Measurements from ENCODE around the gene TSPOAP1. TPM values are rescaled to one million over a fixed set of nuclear protein-coding genes. Genes with fewer than 3 reads are reported as not detected.
"Not testable (repeated sequence)": the region's sequence is repeated elsewhere in the genome, so short reads cannot be mapped to it uniquely, and the experiment has no call there.

Gene TSPOAP1
- total RNA-seq, 1 donor from 2014 or later = 31.4 TPM

DNA sequence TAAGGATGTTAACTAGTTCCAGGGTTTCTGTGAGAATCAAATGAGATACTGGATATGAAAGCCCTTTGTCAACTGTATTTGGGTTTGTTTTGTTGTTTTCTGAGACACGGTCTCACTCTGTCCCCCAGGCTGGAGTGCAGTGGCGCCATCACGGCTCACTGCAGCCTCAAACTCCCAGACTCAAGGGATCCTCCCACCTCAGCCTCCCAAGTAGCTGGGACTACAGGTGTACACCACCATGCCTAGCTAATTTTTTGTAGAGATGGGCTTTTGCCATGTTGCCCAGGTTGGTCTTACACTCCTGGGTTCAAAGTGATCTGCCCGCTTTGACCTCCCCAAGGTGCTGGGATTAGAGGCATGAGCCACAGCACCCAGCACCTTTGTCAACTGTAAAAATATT is 14.5 kb upstream of the TSPOAP1 start:
- H3K4me1 Mint-ChIP-seq (ENCODE audit: low read depth) = peaks cover 78% of the 10 kb centered on the region
- H3K27ac Mint-ChIP-seq = peak overlapping the region; percentile 98
- no peak for DNase-seq (ENCODE audit: low spot score)
- H3K4me3 Mint-ChIP-seq = peak overlapping the region; percentile 100
- peaks cover 73% of the 10 kb centered on the region for H3K36me3 Mint-ChIP-seq (ENCODE audit: low read depth)
- intact Hi-C loops (cut with micrococcal nuclease) = loop anchor here (5.0 kb wide), 2 partner anchors 336 to 764 kb away; partner anchors contain the start of genes SRSF1 and TRIM37
- H3K9me3 Mint-ChIP-seq = no peaks in the 10 kb centered on the region
- peaks cover 2% of the 10 kb centered on the region for H3K27me3 Mint-ChIP-seq (ENCODE audit: insufficient read depth)

- peak overlapping the region; percentile 100 for H3K4me3 Mint-ChIP-seq
- H3K36me3 Mint-ChIP-seq (ENCODE audit: low read depth) = peaks cover 63% of the 10 kb centered on the region
- no peaks in the 10 kb centered on the region for H3K9me3 Mint-ChIP-seq
- DNase-seq (ENCODE audit: low spot score) = no peak
- intact Hi-C loops (cut with micrococcal nuclease) = loop anchor here (5.0 kb wide), 2 partner anchors 335 to 765 kb away; partner anchors contain the start of genes SRSF1 and TRIM37
- peak overlapping the region; percentile 98 for H3K27ac Mint-ChIP-seq
- H3K4me1 Mint-ChIP-seq (ENCODE audit: low read depth) = peaks cover 74% of the 10 kb centered on the region
- H3K27me3 Mint-ChIP-seq (ENCODE audit: insufficient read depth) = peaks cover 2% of the 10 kb centered on the region
These were observed 13.4 kb upstream of the TSPOAP1 start for GRCh38 chr17:58341861-58342475.

DNA sequence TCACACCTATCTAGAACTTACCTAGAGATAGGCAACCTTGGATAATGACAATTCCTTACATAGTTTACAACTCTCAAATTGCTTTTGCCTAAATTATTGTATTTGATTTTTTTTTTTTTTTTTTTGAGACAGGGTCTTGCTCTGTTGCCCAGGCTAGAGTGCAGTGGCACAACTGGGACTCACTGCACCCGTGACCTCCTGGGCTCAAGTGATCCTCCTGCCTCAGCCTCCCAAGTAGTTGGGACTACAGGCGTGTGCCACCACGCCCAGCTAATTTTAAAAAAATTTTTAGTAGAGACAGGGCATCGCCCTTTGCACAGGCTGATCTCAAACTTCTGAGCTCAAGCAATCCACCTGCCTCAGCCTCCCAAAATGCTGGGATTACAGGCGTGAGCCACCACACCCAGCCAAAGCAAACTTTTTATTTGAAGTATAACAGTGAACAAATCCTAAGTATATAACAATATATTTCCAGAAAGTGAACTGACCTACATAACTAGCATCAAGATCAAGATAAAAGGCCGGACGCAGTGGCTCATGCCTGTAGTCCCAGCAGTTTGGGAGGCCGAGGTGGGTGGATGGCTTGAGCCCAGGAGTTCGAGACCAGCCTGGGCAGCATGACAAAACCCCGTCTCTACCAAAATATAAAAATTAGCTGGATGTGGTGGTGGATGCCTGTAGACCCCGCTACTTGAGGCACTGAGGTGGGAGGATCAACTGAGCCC is 12.7 kb upstream of the TSPOAP1 start:
- H3K27me3 Mint-ChIP-seq (ENCODE audit: insufficient read depth); DNase-seq (ENCODE audit: low spot score); H3K9me3 Mint-ChIP-seq: not testable (repeated sequence)
- Mint-ChIP-seq H3K4me3 (peak overlapping the region; percentile 100), H3K36me3 (ENCODE audit: low read depth) (peaks cover 57% of the 10 kb centered on the region), H3K27ac (peak overlapping the region; percentile 99), H3K4me1 (ENCODE audit: low read depth) (peaks cover 74% of the 10 kb centered on the region)
- intact Hi-C loops (cut with micrococcal nuclease) = loop anchor here (5.0 kb wide), 2 partner anchors 334 to 766 kb away; partner anchors contain the start of genes SRSF1 and TRIM37

GRCh38 chr17:58340405-58340876 is 11.8 kb upstream of the TSPOAP1 start:
- H3K4me1 Mint-ChIP-seq (ENCODE audit: low read depth) = peaks cover 74% of the 10 kb centered on the region
- H3K4me3 Mint-ChIP-seq = peak overlapping the region; percentile 100
- peak overlapping the region; percentile 99 for H3K27ac Mint-ChIP-seq
- H3K27me3 Mint-ChIP-seq (ENCODE audit: insufficient read depth) = peaks cover 2% of the 10 kb centered on the region
- H3K36me3 Mint-ChIP-seq (ENCODE audit: low read depth) = peaks cover 48% of the 10 kb centered on the region
- DNase-seq (ENCODE audit: low spot score) = no peak
- H3K9me3 Mint-ChIP-seq = no peaks in the 10 kb centered on the region
- intact Hi-C loops (cut with micrococcal nuclease) = loop anchor here (5.0 kb wide), 2 partner anchors 333 to 767 kb away; partner anchors contain the start of genes SRSF1 and TRIM37

DNA sequence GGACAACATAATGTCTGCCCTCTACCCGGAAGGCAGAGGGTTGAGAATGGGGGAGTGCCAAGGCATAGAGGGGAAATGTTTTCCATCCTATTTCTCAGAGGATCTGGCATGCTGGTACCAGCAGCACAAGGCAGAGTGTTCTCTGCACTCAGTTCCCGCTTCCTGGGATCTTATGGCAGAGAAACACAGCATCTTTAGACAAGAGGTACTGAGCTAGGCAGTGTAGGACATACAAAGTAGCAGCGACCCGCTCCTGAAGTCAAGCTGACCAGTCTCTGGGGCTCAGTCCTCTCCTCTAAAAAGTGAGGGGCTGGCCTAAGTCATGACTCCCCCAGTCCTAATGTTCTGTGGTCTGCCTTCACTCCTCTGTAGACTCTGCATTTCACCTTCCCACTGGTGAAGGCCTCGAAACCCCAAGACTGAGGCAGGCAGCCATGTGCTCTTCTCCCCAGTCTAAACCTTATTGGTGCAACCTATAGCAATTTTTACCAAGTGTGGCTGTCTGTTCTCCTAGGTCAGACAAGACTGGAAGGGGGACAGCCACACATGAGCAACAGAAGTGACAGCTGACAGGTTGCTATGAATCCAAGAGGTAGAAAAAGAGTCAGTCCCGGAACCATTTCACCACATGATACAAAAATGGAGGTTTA is 11.3 kb upstream of the TSPOAP1 start:
- Mint-ChIP-seq H3K36me3 (ENCODE audit: low read depth) (peaks cover 43% of the 10 kb centered on the region), H3K9me3 (no peaks in the 10 kb centered on the region), H3K27me3 (ENCODE audit: insufficient read depth) (peaks cover 2% of the 10 kb centered on the region), H3K27ac (peak overlapping the region; percentile 99), H3K4me1 (ENCODE audit: low read depth) (peaks cover 74% of the 10 kb centered on the region), H3K4me3 (peak overlapping the region; percentile 100)
- intact Hi-C loops (cut with micrococcal nuclease) = loop anchor here (2.0 to 10.0 kb wide), 8 partner anchors 179 to 1497 kb away; partner anchors contain the start of genes PRR11, RAD51C, SKA2 and SRSF1
- no peak for DNase-seq (ENCODE audit: low spot score)

DNA sequence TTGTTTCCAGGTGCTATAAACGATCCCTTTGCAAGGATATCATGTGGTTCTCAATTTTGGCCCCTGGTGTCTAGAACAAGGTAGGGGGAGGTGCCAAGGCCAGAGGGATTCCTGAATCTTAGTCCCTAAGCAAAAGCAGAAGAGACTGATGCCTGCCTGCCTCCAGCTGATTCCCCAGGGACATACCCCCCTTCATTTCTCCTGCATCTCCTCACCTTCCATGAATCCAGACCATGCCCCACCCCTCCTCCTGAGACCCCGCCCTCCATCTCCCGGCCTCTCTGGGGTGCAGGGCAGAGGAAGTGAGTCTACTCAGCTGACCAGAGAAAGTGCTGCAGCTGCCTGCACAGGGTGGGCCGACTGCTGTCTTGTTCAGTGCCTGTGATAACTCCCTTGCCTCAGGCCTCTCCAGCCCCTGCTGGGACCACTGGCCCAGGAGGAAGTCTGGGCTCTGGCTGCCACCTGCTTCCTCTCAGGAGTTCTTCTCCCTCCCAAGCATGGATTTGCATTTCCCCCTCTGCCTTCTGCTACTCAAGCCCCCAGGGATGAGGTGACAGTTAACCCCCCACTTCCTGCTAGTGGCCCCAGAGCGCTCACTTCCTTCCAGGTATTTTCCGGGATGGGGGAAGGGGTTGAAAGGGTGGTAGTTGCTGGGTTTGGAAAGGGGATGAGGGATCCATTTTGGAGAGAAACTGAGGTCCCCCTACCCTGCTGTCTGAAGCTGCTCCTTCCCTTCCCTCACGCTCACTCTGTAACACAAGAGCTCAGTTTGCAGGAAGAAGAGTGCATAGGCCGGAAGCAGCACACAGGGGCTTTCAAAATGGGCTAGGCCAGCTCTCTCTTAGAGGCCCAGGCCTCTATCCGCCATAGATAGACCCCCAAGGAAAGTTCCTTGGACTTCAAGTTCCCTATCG is 10.5 kb upstream of the TSPOAP1 start:
- Mint-ChIP-seq H3K9me3 (no peaks in the 10 kb centered on the region), H3K4me1 (ENCODE audit: low read depth) (peaks cover 74% of the 10 kb centered on the region), H3K27me3 (ENCODE audit: insufficient read depth) (no peaks in the 10 kb centered on the region), H3K4me3 (peak overlapping the region; percentile 100), H3K36me3 (ENCODE audit: low read depth) (peaks cover 36% of the 10 kb centered on the region), H3K27ac (peak overlapping the region; percentile 99)
- intact Hi-C loops (cut with micrococcal nuclease) = loop anchor here (1.0 to 10.0 kb wide), 10 partner anchors 10 to 1498 kb away; partner anchors contain the start of genes PRR11, RAD51C, RNF43 and SKA2
- peak; percentile 71 for DNase-seq (ENCODE audit: low spot score)

DNA sequence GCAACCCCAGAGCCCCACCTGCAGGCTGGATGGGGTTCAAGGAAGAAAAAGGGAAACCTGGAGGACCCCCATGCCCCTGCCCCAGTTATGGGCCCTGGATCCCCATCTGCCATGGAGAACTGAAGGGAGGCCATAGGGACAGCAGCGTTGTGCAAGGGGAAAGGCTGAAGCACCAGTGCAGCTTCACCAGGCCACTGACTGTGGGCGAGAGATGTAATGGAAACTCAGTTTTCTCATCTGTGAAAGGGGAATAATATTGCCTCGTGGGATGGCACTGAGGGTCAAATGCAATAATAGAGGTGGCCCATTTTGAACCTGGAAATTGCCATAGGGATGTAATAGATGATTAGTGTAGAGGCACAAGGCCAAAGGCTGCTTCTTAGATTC is 9.9 kb upstream of the TSPOAP1 start:
- DNase-seq (ENCODE audit: low spot score) = no peak
- Mint-ChIP-seq H3K4me1 (ENCODE audit: low read depth) (peaks cover 67% of the 10 kb centered on the region), H3K27ac (peak overlapping the region; percentile 99), H3K36me3 (ENCODE audit: low read depth) (peaks cover 33% of the 10 kb centered on the region), H3K4me3 (peak overlapping the region; percentile 100), H3K27me3 (ENCODE audit: insufficient read depth) (no peaks in the 10 kb centered on the region), H3K9me3 (no peaks in the 10 kb centered on the region)
- intact Hi-C loops (cut with micrococcal nuclease) = loop anchor here (1.0 to 10.0 kb wide), 10 partner anchors 9 to 1499 kb away; partner anchors contain the start of genes PRR11, RAD51C, RNF43 and SKA2

DNA sequence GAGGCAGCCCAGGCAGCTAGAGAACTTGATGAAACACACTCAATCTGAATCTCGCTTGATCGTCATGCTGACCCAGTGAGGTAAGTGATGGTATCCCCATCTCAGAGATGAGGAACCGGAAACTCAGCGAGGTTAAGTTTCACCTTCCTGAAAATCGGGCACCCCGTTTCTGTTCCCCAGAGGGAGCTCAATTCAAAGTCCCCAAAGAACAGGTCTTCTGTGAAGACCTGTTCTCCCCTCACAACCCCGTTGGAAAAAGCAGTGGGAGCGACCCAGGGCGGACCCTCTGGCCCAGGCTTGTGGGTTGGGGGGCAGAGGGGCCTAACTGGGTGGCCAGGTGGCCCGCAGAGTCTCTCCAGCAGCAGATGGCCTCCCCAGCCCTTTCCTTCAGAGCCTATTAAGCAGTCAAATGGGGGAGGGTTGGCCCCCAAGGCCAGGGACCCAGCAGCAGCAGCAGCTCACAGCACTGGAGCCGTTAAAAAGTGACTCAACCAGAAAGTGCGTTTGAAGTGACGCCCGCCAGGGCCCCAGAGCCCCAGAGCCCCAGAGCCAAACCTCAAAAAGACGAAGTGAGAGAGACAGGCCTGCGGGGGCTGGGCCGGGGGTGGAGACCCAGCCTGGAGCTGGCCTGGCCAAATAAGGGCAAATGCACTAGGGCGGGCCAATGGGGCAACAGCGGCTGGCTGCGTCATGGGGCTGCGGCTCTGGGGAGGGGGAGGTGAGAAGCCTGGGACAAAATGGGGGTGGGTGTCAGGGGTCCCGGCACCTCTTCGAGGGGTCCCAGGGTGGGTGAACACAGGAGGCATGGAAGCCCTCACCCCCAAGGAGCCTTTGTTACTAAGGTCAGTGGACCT is 9.2 kb upstream of the TSPOAP1 start:
- peaks cover 2% of the 10 kb centered on the region for H3K27me3 Mint-ChIP-seq (ENCODE audit: insufficient read depth)
- peak overlapping the region; percentile 99 for H3K27ac Mint-ChIP-seq
- H3K36me3 Mint-ChIP-seq (ENCODE audit: low read depth) = peaks cover 30% of the 10 kb centered on the region
- H3K9me3 Mint-ChIP-seq = no peaks in the 10 kb centered on the region
- peak; percentile 92 for DNase-seq (ENCODE audit: low spot score)
- peak overlapping the region; percentile 100 for H3K4me3 Mint-ChIP-seq
- H3K4me1 Mint-ChIP-seq (ENCODE audit: low read depth) = peaks cover 61% of the 10 kb centered on the region
- intact Hi-C loops (cut with micrococcal nuclease) = loop anchor here (1.0 to 10.0 kb wide), 10 partner anchors 9 to 1499 kb away; partner anchors contain the start of genes PRR11, RAD51C, RNF43 and SKA2

- intact Hi-C loops (cut with micrococcal nuclease) = loop anchor here (5.0 to 10.0 kb wide), 3 partner anchors 358 to 1500 kb away; partner anchors contain the start of genes RAD51C and TEX14
- peak overlapping the region; percentile 99 for H3K27ac Mint-ChIP-seq
- peak overlapping the region; percentile 100 for H3K4me3 Mint-ChIP-seq
- H3K27me3 Mint-ChIP-seq (ENCODE audit: insufficient read depth) = peaks cover 2% of the 10 kb centered on the region
- peak; percentile 44 for DNase-seq (ENCODE audit: low spot score)
- H3K9me3 Mint-ChIP-seq = no peaks in the 10 kb centered on the region
- H3K36me3 Mint-ChIP-seq (ENCODE audit: low read depth) = peaks cover 28% of the 10 kb centered on the region
- peaks cover 55% of the 10 kb centered on the region for H3K4me1 Mint-ChIP-seq (ENCODE audit: low read depth)
These were observed 8.6 kb upstream of the TSPOAP1 start for GRCh38 chr17:58337210-58337599.

DNA sequence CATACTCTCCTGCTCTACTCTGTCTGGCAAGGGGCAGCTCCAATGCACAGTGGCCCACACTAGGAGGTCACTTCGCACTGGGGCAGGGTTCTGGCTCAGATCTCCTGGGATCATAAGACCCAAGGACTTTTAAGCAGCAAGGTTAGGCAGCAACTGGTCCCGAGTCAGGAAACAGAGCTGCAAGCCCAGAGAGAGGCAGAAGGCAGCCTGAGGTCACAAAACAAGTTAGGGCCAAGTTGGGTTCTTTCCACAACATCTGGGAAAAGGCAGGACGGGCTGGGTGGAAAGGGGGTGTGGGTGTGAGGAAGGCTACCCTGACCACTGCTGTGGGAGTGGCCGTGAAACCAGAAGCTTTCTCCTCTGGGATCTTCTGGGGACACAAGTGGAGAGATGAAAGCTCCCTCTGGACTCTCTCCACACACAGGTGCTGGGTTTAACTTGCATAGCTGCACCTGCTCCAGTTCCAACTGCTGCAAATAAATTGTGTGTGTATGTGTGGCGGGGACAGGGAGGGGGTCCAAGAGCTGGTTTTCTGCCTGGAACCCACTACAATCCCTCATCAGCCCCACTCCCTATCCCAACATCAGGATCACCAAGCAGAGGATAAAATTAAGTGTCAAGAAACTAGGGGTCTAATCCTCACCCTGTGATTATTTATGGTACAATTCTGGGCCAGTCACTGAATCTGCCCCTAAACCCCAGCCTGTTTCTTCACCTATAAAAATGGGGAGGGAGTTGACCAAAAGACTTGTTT is 8.0 kb upstream of the TSPOAP1 start:
- Mint-ChIP-seq H3K36me3 (ENCODE audit: low read depth) (peaks cover 28% of the 10 kb centered on the region), H3K27me3 (ENCODE audit: insufficient read depth) (peaks cover 2% of the 10 kb centered on the region), H3K4me1 (ENCODE audit: low read depth) (peaks cover 50% of the 10 kb centered on the region), H3K9me3 (no peaks in the 10 kb centered on the region), H3K4me3 (peak overlapping the region; percentile 100), H3K27ac (peak overlapping the region; percentile 99)
- DNase-seq (ENCODE audit: low spot score) = no peak
- intact Hi-C loops (cut with micrococcal nuclease) = loop anchor here (1.0 to 10.0 kb wide), 4 partner anchors 8 to 1501 kb away; partner anchors contain the start of genes RAD51C and TEX14
